H9 (cell line): ENCODE results near the gene NADSYN1. TPM values are rescaled to one million over a fixed set of nuclear protein-coding genes. Genes with fewer than 3 reads are reported as not detected.

Experiments used
- DNase-seq: peaks from one replicate; pipeline ENCODE4 v3.0.0-alpha.2; 2017
- H2AFZ ChIP-seq: one replicate; pipeline ENCODE4 v1.6.1; 2013; ENCODE audit warnings: mild to moderate bottlenecking, low read length, control low read depth, moderate library complexity
- H2AK5ac ChIP-seq: 2 replicates; pipeline ENCODE4 v1.6.1; 2013; ENCODE audit warnings: low read length, control low read depth, mixed read lengths; ENCODE audit not compliant: insufficient read length
- H2BK120ac ChIP-seq: one replicate; pipeline ENCODE4 v1.6.1; 2013; ENCODE audit warnings: low read depth, mild to moderate bottlenecking, low read length, control low read depth, inconsistent platforms; ENCODE audit not compliant: poor library complexity, severe bottlenecking
- H2BK12ac ChIP-seq: 2 replicates; pipeline ENCODE4 v1.6.1; 2013; ENCODE audit warnings: low read length, control low read depth, mixed read lengths, low read depth; ENCODE audit not compliant: insufficient read length
- H2BK15ac ChIP-seq: 2 replicates; pipeline ENCODE4 v1.6.1; 2013; ENCODE audit warnings: low read depth, low read length, control low read depth
- H2BK20ac ChIP-seq: one replicate; pipeline ENCODE4 v1.6.1; 2013; ENCODE audit warnings: low read depth, mild to moderate bottlenecking, low read length, control low read depth, inconsistent platforms; ENCODE audit not compliant: poor library complexity, severe bottlenecking
- H2BK5ac ChIP-seq: 2 replicates; pipeline ENCODE4 v1.6.1; 2013; ENCODE audit warnings: low read length, control low read depth, mixed read lengths; ENCODE audit not compliant: insufficient read length
- H3K14ac ChIP-seq: 2 replicates; pipeline ENCODE4 v1.6.1; 2013; ENCODE audit warnings: low read length, control low read depth; ENCODE audit not compliant: insufficient read depth
- H3K18ac ChIP-seq: 2 replicates; pipeline ENCODE4 v1.6.1; 2013; ENCODE audit warnings: low read depth, mild to moderate bottlenecking, mixed read lengths, low read length, control low read depth; ENCODE audit not compliant: insufficient read length
- H3K23ac ChIP-seq: 2 replicates; pipeline ENCODE4 v1.6.1; 2013; ENCODE audit warnings: low read length, control low read depth, mixed read lengths, low read depth; ENCODE audit not compliant: insufficient read length
- H3K23me2 ChIP-seq: 2 replicates; pipeline ENCODE4 v1.6.1; 2013; ENCODE audit warnings: low read depth, mild to moderate bottlenecking, mixed read lengths, low read length, control low read depth; ENCODE audit not compliant: insufficient read length, poor library complexity, severe bottlenecking
- H3K27ac ChIP-seq: 2 replicates; pipeline ENCODE4 v1.5.1; 2013; ENCODE audit warnings: low read length, control low read depth, mixed read lengths, low read depth; ENCODE audit not compliant: insufficient read length
- H3K27me3 ChIP-seq: 2 replicates; pipeline ENCODE4 v1.6.1; 2013; ENCODE audit warnings: low read length, control low read depth, inconsistent platforms; ENCODE audit not compliant: insufficient read depth
- H3K4ac ChIP-seq: 2 replicates; pipeline ENCODE4 v1.6.1; 2013; ENCODE audit warnings: low read depth, mild to moderate bottlenecking, control low read depth, inconsistent platforms, low read length, moderate library complexity
- H3K4me1 ChIP-seq: 2 replicates; pipeline ENCODE4 v1.6.1; 2013; ENCODE audit warnings: low read length, control low read depth, inconsistent platforms; ENCODE audit not compliant: insufficient read depth
- H3K4me2 ChIP-seq: 2 replicates; pipeline ENCODE4 v1.6.1; 2013; ENCODE audit warnings: low read length, control low read depth, mixed read lengths; ENCODE audit not compliant: insufficient read length, insufficient read depth
- H3K56ac ChIP-seq: 2 replicates; pipeline ENCODE4 v1.6.1; 2013; ENCODE audit warnings: low read depth, mild to moderate bottlenecking, mixed read lengths, low read length, control low read depth; ENCODE audit not compliant: insufficient read length
- H3K79me1 ChIP-seq: 2 replicates; pipeline ENCODE4 v1.6.1; 2013; ENCODE audit warnings: low read depth, mild to moderate bottlenecking, moderate library complexity, low read length, control low read depth, inconsistent platforms; ENCODE audit not compliant: insufficient read depth, poor library complexity, severe bottlenecking
- H3K79me2 ChIP-seq: 2 replicates; pipeline ENCODE4 v1.6.1; 2013; ENCODE audit warnings: low read length, control low read depth, inconsistent platforms; ENCODE audit not compliant: insufficient read depth
- H3K9ac ChIP-seq: 2 replicates; pipeline ENCODE4 v1.6.1; 2013; ENCODE audit warnings: low read length, control low read depth, mixed read lengths; ENCODE audit not compliant: insufficient read length; ENCODE audit errors: extremely low read depth
- H3K9me3 ChIP-seq: one replicate; pipeline ENCODE4 v1.6.1; 2013; ENCODE audit warnings: low read depth, low read length, inconsistent platforms; ENCODE audit not compliant: control insufficient read depth
- H3T11ph ChIP-seq: one replicate; pipeline ENCODE4 v1.6.1; 2013; ENCODE audit warnings: mild to moderate bottlenecking, low read length, control low read depth, inconsistent platforms
- H4K20me1 ChIP-seq: one replicate; pipeline ENCODE4 v1.6.1; 2013; ENCODE audit not compliant: control insufficient read depth, insufficient read length, insufficient read depth
- H4K5ac ChIP-seq: 2 replicates; pipeline ENCODE4 v1.6.1; 2013; ENCODE audit warnings: low read depth, mild to moderate bottlenecking, mixed read lengths, low read length, control low read depth; ENCODE audit not compliant: insufficient read length
- H4K8ac ChIP-seq: replicated peaks from 2 replicates; pipeline ENCODE4 v1.6.1; 2013; ENCODE audit warnings: low read length, control low read depth, mixed read lengths, low read depth; ENCODE audit not compliant: insufficient read length
- H4K91ac ChIP-seq: 2 replicates; pipeline ENCODE4 v1.6.1; 2013; ENCODE audit warnings: low read depth, mild to moderate bottlenecking, moderate library complexity, mixed read lengths, low read length, control low read depth; ENCODE audit not compliant: insufficient read length
- H3K27ac Mint-ChIP-seq, 3 experiments: 2 replicates in 2 of 3; 3 replicates in 1 of 3; pipeline ENCODE4 v1.8.0; 2020 to 2021; ENCODE audit warnings: mixed read lengths in 3 of 3, mild to moderate bottlenecking in 1 of 3, moderate library complexity in 1 of 3
- H3K27me3 Mint-ChIP-seq: 2 replicates; pipeline ENCODE4 v1.8.0; 2021; ENCODE audit warnings: low read depth, mild to moderate bottlenecking, moderate library complexity, mixed read lengths
- H3K36me3 Mint-ChIP-seq, 3 experiments: 2 replicates in 2 of 3; 3 replicates in 1 of 3; pipeline ENCODE4 v1.8.0; 2020 to 2021; ENCODE audit warnings: low read depth in 3 of 3, mixed read lengths in 3 of 3; ENCODE audit not compliant: insufficient read depth in 1 of 3
- H3K4me1 Mint-ChIP-seq, 2 experiments: 2 replicates each; pipeline ENCODE4 v1.8.0; 2020; ENCODE audit warnings: mixed read lengths in 2 of 2
- H3K4me3 Mint-ChIP-seq, 2 experiments: 2 replicates in 1 of 2; 3 replicates in 1 of 2; pipeline ENCODE4 v1.8.0; 2020 to 2021; ENCODE audit warnings: mild to moderate bottlenecking in 2 of 2, mixed read lengths in 2 of 2, moderate library complexity in 1 of 2
- H3K9me3 Mint-ChIP-seq, 2 experiments: 2 replicates in 1 of 2; 3 replicates in 1 of 2; pipeline ENCODE4 v1.8.0; 2020; ENCODE audit warnings: mild to moderate bottlenecking in 2 of 2, mixed read lengths in 2 of 2, moderate library complexity in 1 of 2
- CTCF ChIP-seq: fragments of 200-600 bp; sonication (generic); conservative IDR thresholded peaks from 3 replicates; pipeline ENCODE4 v1.8.0; 2021; ENCODE audit warnings: antibody characterized with exemption, mild to moderate bottlenecking
- WGBS: extraction: QIAGEN DNeasy Blood & Tissue Kit; methylation state at CpG from one replicate; pipeline ENCODE4 v1.1.7; 2013; ENCODE audit warnings: missing lambda C conversion rate, low lambda C conversion rate, mixed read lengths; ENCODE audit not compliant: insufficient read length; ENCODE audit errors: extremely low coverage; 5-methylcytosine and 5-hydroxymethylcytosine counted together
- total RNA-seq: library from RNA; stranded (reverse); gene quantifications from 2 replicates; pipeline ENCODE4 v1.2.1, GENCODE V29; 2021

The NADSYN1 gene
- total RNA-seq, 1 experiment from 2014 or later = 44.2 TPM

DNA sequence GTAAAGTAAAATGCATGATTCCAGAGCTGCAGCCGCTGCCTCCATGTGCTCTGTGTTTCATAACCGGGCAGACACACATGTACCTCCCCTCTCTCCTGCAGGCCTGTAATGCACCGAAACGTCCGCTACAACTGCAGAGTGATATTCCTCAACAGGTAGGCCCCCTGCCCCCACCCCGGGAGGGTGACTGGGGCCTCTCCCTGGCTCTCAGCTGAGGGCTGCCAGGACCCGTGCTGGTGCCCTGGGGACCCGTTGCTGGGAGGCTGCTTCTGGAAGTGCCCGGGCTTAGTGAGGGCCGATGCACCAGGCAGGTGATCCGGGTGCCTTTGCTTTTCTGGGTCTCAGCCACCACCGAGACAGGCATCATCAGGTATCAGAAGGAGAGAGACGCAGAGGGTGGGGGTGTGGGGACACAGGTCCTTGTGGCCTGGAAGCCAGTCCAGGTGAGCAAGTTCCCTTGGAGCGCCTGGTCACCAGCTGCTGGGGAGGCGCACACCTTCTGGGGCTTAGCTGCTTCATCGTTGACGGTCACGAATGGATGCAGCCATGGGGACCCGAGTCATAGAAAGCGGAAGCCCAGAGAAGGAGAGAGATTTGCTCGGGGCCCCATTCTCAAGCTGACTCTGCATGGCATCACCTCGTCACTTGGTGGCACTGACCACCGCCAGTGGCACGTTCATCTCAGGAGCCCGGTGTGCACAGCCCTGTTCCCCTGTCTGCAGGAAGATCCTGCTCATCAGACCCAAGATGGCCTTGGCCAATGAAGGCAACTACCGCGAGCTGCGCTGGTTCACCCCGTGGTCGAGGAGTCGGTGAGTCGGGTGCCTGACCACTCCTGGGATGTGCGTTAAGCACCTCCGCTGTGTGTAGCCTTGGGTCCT, 10.6 kb downstream of the NADSYN1 start:
- H4K20me1 ChIP-seq = no peaks in the 10 kb centered on the region
- no peak overlapping the region for H3K18ac ChIP-seq
- peaks cover 36 to 80% (median 54%) of the 10 kb centered on the region in 3 experiments; a peak in 6 of 7 replicates for H3K36me3 Mint-ChIP-seq
- no peak overlapping the region for H3K56ac ChIP-seq
- peaks cover 9 to 10% of the 10 kb centered on the region in 2 experiments; a peak in 4 of 5 replicates for H3K9me3 Mint-ChIP-seq
- H3K4ac ChIP-seq = no peak overlapping the region
- H3K14ac ChIP-seq = no peak overlapping the region
- no peak overlapping the region for H3K23ac ChIP-seq
- peak overlapping the region in 1 of 3 experiments; percentile 68; a peak in 4 of 7 replicates for H3K27ac Mint-ChIP-seq
- no peaks in the 10 kb centered on the region for H3K4me1 ChIP-seq
- H2AK5ac ChIP-seq = no peak overlapping the region
- H3K9me3 ChIP-seq = peaks cover 7% of the 10 kb centered on the region
- WGBS = no CpG with 5 or more reads among the region's 34 CpGs
- no peaks in the 10 kb centered on the region for H3K23me2 ChIP-seq
- H2BK5ac ChIP-seq = no peak overlapping the region
- H2BK12ac ChIP-seq = no peak overlapping the region
- H3K79me1 ChIP-seq = no peaks in the 10 kb centered on the region
- H3K4me1 Mint-ChIP-seq = peaks cover 0 to 3% of the 10 kb centered on the region in 2 experiments; a peak in 3 of 4 replicates
- no peak for DNase-seq
- H2BK15ac ChIP-seq = no peak overlapping the region
- H3K27ac ChIP-seq = no peak overlapping the region
- no peak overlapping the region for H2AFZ ChIP-seq
- no peak overlapping the region for H3K4me2 ChIP-seq
- H3K27me3 Mint-ChIP-seq = no peaks in the 10 kb centered on the region; the same call in 1 of the 2 replicates
- no peak overlapping the region for H3K4me3 Mint-ChIP-seq
- no peak overlapping the region for H3T11ph ChIP-seq
- H4K5ac ChIP-seq = no peak overlapping the region
- H3K27me3 ChIP-seq = no peaks in the 10 kb centered on the region
- H2BK20ac ChIP-seq = no peak overlapping the region
- H3K79me2 ChIP-seq = no peaks in the 10 kb centered on the region
- no peak for TF ChIP-seq CTCF
- H4K8ac ChIP-seq = no peak overlapping the region
- no peak overlapping the region for H3K9ac ChIP-seq
- no peak overlapping the region for H4K91ac ChIP-seq
- no peak overlapping the region for H2BK120ac ChIP-seq
